GM19023 (cell line): ENCODE data around the gene PLCH1.

Experiments used
- ATAC-seq: cut with Tn5 transposase; IDR thresholded peaks from one replicate; pipeline ENCODE4 v1.9.1; 2021; ENCODE audit warnings: mild to moderate bottlenecking, moderate library complexity; ENCODE audit not compliant: unreplicated experiment

The PLCH1 gene

DNA sequence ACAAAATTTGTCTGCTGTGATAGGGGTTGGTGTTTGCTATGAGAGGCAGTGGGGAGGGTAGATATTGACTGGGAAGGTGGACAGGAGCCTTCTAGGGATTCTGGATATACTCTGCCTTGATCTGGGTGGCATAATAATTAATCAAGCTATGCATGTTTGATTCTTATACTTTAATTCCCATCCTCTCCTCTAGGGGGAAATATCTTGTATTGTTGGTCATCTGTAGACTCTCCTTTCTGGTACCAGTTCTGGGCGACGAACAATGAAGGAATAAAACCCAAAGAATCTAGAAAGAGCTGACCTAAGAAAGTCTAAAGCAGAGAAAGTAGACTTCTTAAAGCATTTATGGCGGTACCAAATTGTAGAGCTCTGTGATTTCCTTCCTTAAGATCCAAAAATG, 253.2 kb downstream of the PLCH1 start:
- no peak for ATAC-seq

DNA sequence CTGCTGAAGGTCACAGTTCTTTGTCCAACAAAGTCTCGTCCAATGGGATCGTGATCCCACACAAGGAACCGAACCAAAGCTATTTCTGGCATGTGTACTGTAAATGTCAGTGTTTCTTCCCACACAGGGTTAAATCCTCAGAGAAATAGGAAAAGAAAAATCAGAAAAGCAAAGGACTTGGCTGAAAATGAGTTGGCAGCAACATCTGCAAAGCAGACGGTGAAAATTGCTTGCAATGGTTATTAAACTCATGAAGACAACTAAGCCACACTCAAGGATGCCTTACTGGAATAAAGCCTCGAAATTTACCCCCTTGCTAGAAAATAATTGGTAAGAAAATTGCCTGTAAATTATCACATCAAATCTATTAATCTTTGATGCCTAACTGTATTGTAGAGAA, 256.2 kb downstream of the PLCH1 start:
- ATAC-seq, result no peak

DNA sequence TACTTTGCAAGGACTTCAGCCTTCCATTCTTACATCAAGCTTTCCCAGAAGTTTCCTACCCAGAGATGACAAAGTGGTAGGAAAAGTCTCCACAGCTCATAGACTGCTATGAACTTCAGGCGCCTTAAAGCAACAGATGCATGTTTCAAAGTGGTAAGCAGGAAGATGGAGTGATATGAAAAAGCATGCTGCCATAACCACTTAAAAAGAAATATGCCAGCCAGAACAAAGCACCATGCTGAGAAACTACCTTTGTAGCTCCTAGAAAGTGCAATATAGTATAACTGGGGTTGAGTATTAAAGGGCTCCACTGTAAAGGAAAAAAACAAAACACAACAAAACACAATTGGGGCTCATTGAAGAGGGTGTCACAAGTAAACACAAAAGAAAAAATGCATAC, 259.0 kb downstream of the PLCH1 start:
- no peak for ATAC-seq

DNA sequence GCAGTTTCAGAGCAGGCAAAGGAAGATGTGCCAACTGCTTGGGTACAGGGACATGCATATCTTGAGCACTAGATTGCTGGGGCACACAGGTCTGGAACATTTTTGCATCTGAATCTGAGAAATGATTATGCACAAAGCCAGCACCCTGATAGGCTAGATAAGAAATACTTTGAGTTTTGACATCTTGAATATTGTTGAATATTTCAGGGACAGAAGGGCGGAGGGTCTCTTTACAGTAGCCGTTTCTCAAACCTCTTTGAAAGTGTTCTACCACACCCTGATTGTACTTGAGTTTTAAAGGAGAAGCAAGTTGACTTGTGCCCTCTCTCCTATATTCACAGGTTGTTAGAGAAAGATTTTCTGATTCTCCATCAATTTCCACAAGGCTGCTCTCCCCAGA, 263.3 kb downstream of the PLCH1 start:
- no peak for ATAC-seq

DNA sequence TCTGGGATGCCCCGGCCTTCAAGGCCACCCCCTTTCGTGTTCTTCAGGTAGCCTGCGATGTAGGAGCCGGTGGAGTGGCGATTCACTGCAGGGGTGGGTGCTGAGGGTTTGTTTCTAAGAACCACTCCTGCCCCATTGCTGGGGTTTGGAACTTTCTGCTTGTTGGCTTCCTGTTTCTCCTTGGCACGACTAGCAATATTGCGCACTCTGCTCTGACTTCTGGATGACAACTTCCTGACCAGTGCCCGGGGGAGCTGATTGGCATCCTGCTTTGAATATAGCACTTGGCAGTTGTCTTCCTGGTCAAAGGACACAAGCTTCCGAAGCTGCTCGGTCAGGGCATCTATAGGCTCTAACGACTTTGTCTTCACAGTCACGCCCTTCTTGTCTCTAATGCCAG, 263.8 kb downstream of the PLCH1 start:
- no peak for ATAC-seq

DNA sequence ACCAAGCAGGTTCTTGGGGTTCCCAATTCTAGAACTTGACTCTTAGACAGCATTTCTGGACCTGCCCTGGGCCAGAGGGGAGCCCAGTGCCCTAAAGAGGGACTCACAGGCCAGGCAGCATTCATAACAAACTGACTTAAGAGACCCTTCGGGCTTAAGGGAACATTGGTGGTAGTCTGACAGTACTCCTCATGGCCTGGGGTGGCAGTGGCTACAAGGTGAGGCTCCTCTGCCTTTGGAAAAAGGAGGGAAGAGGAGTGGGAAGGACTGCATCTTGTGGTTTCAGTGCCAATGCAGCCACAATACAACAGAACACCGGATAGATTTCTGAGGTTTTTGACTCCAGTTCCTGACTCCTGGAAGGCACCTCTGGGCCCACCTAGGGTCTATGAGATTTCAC, 279.2 kb downstream of the PLCH1 start:
- no peak for ATAC-seq

DNA sequence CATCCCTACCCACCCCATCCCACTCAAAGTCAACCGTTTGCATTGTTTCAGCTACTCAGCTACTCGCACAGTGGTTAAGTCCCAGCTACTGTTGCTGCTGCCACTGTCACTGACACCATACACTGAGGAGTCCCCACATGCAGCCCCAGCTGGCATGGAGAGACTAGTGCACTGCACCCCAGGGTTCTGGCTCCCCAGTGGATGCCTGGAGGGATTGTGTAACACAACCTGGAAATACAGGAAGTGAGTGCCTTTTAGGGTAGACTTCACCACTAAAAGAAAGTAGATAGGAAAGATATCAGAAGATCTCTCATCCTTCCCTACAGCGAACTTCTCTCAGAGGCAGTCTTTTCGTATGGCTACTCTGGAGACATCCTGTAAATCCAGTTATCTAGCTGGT, 282.2 kb downstream of the PLCH1 start:
- ATAC-seq, result no peak

DNA sequence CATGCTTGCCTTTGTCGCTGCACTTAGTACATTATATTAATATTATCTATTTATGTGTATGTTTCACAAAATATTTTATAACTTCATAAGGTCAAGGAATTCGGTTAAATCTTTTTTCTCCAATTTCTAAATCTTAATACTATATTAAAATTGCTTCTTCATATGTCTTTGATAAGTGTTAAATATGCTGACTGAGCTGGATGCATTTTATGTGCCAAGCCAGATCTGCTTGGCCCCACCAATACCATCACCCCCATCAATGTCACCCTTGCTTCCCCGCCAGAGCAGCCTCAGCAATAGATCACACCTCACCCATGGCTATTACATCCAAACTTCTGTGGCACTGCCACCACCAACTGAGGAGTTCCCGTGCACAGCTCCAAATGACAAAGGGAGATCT, 287.3 kb downstream of the PLCH1 start:
- ATAC-seq, result no peak

DNA sequence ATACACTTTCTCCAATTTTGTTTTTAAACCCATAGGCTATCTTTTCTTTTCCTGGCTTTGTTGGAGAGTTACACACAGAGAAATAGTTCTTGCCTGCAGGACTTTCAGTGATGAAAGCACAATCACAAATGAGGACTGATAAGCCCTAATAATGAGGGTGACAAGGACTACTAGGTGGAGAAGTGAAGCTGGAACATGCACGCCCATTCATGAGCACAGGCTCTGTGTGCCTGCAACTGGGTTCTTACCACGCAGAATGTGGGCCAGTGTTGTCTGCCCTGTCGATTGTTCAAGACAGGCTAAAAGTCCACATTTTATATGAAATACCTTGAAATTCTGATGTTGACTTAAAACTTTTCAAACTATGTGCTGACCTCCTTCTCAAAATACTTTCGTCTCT, 289.1 kb downstream of the PLCH1 start:
- no peak for ATAC-seq

DNA sequence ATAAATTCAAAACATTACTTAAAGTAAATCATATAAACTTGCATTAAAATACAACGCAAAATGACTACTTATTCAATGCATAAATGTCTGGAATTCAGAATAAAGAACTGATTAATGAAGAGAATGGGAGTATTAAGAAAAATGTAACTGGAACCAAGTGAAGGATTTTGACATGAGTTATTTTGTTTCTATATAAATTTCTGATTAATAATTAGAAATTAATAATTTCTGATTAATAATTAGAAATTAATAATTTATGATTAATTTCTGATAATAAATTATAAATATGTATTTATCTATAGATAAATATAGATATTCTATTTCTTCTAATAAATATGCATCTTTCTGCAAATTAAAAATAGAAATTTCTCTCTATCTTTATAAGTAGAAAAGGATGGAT, 291.4 kb downstream of the PLCH1 start:
- ATAC-seq, result no peak

DNA sequence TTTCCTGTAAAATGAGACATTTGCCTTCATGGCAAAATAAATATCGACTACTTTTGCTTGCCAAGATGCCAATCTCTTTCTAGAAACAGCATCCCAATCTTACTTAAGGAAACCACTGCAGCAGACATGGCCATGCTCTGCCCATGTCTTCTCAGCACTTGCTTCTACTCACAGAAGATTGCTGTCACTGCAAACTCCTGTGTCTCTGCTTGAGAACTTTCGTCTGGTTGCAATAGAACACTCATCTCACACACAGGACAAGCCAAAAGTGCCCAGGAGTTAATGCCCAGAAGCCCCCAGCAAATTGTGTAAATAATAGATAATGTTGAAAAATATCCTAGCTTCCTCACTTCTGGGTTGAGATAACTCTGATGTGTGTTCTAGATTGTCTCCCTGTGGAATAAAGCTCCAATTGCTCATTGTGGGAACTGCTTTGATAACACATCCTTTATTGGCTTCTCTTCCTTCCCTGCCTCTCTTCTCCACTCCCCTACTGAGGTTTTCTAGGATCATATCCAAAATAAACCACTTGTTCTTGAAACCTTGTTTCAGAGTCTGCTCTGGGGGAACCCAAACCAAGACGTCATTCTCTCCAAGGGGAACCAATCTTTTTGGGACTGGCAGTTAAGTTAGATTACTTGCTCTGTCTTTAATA, 295.1 kb downstream of the PLCH1 start:
- no peak for ATAC-seq

DNA sequence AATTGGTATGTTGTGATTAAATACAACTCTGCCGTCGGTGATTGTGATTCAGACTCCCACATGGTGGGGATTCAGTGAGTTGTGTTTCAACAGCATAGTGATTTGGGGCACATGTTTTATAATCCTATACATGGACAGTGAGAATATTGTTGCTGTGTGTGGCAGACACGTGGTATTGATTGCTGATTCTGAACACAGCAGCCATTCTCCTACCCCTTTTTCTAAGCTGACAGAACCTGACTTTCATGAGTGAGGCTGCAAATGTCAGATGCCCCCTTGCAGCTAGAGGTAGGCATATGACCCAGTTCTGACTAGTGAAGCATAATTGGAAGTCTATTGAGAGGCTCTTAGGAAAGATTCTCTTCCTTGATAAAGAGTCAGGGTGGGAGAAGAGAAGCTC, 296.3 kb downstream of the PLCH1 start:
- ATAC-seq, result no peak

DNA sequence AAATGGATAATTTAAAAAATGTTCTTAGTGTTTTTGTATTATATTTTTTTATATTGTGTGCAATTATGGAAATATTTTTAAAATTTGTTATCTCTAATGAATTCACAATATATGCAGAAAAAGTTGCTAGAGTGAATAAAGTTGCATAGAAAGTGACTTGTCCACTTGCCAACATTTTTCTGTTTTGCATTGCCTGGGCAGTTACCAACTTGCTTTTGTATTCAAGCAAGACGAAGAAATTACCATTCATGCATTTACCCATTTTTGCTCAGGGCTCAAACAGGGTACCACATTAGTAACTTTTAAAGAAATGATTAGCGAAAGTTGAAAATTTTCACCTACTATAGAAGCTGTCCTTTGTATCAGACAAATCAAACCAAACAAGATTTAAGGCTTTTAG, 298.5 kb downstream of the PLCH1 start:
- ATAC-seq, result no peak

DNA sequence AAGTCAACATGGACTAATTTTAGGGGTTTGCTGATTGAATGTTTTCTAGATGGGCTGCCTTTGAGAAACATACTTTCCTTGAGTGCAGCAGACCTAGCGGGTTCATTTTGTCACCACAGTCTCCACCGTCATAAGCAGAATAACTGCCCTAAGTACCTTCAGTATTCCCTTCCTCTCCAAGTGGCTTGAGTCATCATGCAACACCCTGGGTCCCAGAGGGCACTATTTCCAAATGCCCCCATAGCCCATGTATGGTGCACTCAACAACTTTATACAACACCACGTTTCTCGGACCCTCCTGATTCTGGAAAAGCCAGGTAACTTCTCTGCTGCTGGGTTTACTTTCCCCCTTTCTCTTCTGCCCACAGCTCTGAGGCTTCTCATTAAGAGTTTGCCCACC, 300.1 kb downstream of the PLCH1 start:
- no peak for ATAC-seq

DNA sequence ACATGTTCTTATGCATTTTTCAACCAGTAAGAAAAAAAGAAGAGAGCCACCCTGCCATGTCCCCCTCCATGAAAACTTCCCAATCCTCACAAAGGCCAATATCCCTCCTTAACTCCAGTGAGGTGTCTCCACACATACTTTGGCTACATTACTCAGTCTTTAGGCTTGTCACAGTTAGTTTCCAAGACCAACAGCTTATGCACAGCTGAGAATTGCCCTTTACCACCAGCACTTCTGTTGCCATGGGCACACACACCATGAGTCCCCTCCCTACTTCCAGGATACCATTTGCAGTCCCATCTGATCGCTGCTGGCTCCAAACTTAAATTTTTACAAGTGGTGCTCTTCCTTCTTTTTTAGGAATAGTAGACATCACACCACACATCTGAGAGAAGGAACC, 301.1 kb downstream of the PLCH1 start:
- no peak for ATAC-seq

DNA sequence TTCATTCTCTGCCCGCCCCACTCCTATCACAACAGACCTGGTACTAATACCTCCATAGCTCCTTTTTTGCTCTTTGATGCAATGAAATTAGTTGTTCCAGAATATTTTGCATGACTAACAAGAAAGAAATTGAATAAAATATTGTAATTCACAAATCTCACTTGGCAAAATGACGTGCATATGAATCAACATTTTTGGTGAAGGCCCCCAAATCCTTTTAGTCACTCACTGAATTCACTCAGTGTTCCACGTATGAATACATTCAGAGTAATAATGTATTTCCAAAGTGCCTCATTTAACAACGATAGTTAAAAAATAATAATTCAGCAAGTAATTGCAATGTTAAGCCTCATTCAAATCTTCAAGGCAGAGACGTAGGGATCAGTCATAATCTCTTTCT, 302.8 kb downstream of the PLCH1 start:
- no peak for ATAC-seq

DNA sequence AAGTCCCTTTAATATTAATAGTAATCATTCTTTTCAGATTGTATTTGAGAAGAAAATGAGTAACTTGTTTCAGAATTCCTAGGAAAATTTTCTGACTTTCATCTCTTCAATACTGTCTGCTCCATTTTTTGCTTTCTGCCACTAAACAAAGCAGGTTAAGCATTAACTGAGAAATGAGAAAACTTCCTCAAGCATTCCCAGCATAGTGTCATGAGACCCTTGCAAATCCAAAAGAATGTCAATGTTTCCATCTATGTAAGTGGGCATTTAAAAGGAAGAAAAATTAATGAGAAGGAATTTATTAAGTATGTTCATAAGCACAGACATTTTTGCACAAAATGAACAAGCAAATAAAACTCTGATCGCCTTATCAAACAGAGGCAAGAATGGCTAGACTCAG, 303.4 kb downstream of the PLCH1 start:
- no peak for ATAC-seq

DNA sequence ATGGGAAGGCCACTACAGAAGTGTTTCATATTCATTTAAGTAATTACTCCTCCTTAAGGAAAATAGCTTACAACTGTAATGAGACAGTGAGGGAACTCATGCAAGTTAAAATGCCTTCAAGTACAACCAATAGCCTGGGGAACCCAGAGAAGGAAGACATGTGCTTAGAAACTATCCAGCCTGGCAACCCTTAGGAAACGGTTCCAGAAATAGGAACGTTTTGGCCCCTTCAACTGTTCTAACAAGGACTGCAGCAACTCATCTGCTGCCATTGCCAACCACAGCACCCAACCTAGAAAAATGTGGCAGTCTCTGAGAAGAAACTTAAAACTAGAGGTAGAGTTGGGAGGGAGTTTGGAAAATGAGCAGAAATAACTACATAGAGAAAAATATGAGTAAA, 303.8 kb downstream of the PLCH1 start:
- no peak for ATAC-seq

DNA sequence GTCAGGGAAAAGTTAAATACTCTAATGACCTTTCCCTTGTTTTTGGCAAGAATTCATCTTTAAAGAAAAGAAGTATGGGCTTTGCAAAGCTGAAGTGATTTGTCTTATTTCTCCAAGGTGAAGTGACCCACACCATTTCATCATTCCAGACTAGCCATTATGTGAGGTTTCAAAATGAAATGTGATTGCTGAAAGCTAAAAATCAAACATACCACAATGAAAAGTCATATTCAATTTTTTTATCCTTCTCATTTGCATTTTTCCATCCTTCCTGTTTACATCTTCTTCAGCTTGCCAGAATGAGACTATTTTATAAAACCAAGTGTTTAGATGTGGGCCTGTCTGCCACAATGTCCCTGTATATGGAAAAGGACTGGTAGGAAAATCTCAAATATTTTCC, 309.1 kb downstream of the PLCH1 start:
- no peak for ATAC-seq

DNA sequence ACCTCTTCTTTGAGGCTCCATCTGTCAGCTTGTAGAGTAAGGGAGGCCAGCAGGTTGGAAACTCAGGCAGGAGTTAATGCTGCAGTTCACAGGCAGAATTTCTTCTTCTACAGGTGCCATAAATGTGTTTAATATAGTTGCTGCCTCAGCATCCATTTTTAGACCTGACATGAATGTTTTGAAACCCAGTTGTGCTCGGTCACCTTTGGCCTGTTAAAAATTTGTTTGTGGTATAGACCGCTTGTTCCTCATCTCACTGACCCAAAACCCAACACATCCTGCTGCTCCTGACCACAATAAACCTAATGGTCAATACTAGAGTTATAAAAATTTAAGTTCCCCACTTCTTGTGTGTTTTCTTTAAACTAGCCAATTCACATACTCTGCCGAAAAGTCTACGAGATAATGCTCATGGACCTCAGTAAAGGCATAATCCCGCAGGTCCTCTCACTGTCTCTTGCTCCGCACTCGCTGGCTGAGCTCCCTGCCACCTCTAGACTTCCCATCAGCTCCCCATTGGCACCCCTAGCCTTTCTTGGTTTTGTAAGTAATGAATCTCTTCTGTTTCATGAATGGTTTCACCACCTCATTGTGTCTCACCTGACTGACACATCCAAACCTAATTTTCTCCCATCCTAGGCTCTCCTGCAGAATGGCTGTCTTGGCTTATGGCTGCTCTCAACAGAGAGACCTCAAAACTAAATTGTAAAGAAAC, 312.9 kb downstream of the PLCH1 start:
- no peak for ATAC-seq

DNA sequence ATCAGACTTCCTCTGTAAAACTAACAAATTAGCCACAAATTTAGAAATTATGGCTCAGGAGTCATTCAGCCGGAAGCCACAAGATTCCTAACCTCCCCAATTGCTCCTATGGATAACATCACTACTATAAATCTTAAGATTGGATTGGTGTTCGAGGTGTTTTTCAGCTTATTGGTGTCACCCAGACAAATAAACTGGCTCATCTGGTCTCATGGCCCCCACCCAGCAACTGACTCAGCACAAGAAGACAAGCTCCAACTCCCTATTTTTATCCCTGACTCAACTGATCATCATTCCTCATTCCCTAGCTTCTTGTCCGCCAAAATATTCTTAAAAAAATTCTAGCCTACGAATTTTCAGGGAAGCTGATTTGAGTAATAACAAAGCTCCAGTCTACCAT, 316.3 kb downstream of the PLCH1 start:
- no peak for ATAC-seq

DNA sequence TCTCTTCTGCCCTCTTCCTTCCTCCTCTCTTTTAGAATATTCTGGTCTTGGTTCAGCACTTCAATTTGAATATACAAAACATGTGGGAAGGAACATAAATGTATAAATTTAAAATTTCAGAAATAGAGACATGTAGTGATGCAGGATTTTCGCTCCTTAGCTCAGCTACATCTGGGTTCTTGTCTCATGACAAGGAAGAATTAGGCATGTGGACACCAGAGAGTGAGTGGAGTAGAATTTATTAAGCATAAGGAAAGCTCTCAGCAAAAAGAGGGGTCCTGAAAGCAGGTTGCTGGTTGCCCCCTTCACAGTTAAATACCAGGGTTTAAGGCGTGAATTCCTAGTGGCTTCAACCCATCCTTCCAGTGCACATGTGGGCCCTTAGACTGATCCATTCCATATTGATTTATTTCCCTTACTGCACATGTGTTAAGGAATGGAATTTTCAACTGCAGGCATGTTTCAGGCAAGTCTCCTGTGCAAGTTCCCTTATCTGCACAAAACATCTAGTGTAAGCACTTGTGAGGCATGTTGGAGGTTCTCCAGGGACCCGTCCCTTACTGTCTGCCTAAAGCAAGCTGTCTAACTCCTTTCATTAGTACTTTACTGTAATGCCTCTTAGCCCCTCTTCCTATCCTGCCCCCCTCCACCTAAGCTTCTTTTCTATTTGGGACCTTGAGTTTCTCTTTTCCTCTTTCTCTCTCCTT, 318.2 kb downstream of the PLCH1 start:
- ATAC-seq, result no peak
